ENCODE measurements around the gene INPP1. TPM values are rescaled to one million over a fixed set of nuclear protein-coding genes. Genes with fewer than 3 reads are reported as not detected.
"Not testable (repeated sequence)": the region's sequence is repeated elsewhere in the genome, so short reads cannot be mapped to it uniquely, and the experiment has no call there.

INPP1 gene
- total RNA-seq, 1 experiment from 2014 or later: 2.3 TPM

GRCh38 chr2:190343536-190344275 is at the start of gene INPP1 (continued):
- TF ChIP-seq ZBTB21 (CRISPR knock-in tag; IDR thresholded peaks at IDR 0.05; ENCODE audit: borderline replicate concordance) (no peak), ARID4B (CRISPR knock-in tag; IDR thresholded peaks at IDR 0.05; ENCODE audit: borderline replicate concordance) (peak; percentile 88), ZNF671 (CRISPR knock-in tag; IDR thresholded peaks at IDR 0.05) (no peak), GABPB1 (CRISPR knock-in tag; IDR thresholded peaks at IDR 0.05) (peak; percentile 76; the same call in 1 of the 2 replicates), ZMAT4 (CRISPR knock-in tag; IDR thresholded peaks at IDR 0.05) (no peak), ZSCAN18 (CRISPR knock-in tag; IDR thresholded peaks at IDR 0.05) (no peak), FOXJ3 (CRISPR knock-in tag; IDR thresholded peaks at IDR 0.05; ENCODE audit: borderline replicate concordance) (no peak), ZNF232 (CRISPR knock-in tag; IDR thresholded peaks at IDR 0.05) (peak; percentile 74), MYBL2 (CRISPR knock-in tag; IDR thresholded peaks at IDR 0.05) (no peak), MXD4 (CRISPR knock-in tag; IDR thresholded peaks at IDR 0.05; ENCODE audit: borderline replicate concordance) (no peak), ZBTB43 (CRISPR knock-in tag; IDR thresholded peaks at IDR 0.05) (peak; percentile 71), JUN (CRISPR knock-in tag; IDR thresholded peaks at IDR 0.05) (peak; percentile 87; the same call in 1 of the 2 replicates)

- CTCF ChIA-PET; POLR2A ChIA-PET; H3K4me3 Mint-ChIP-seq; ATAC-seq; H3K27me3 Mint-ChIP-seq (ENCODE audit: low read depth); H3K27ac Mint-ChIP-seq; DNase-seq (ENCODE audit: low spot score): not testable (repeated sequence)
- Mint-ChIP-seq H3K36me3 (peaks cover 62% of the 10 kb centered on the region), H3K9me3 (peaks cover 36% of the 10 kb centered on the region), H3K4me1 (peaks cover 14% of the 10 kb centered on the region)
Observed at GRCh38 chr2:190297880-190298279, 45.5 kb upstream of the INPP1 start.

- Mint-ChIP-seq H3K27ac (peak overlapping the region; percentile 83), H3K27me3 (ENCODE audit: low read depth) (no peaks in the 10 kb centered on the region), H3K4me1 (peaks cover 14% of the 10 kb centered on the region), H3K4me3 (no peak overlapping the region), H3K9me3 (peaks cover 36% of the 10 kb centered on the region), H3K36me3 (peaks cover 57% of the 10 kb centered on the region)
- DNase-seq (ENCODE audit: low spot score): no peak
- peak; percentile 47 for ATAC-seq
- ChIA-PET POLR2A (no interaction called here), CTCF (no interaction called here)
- TF ChIP-seq TEAD4 (CRISPR knock-in tag; IDR thresholded peaks at IDR 0.05) (no peak), ZMAT4 (CRISPR knock-in tag; IDR thresholded peaks at IDR 0.05) (no peak), ATF2 (CRISPR knock-in tag; IDR thresholded peaks at IDR 0.05; ENCODE audit: borderline replicate concordance, low read depth) (no peak), ZNF423 (CRISPR knock-in tag; IDR thresholded peaks at IDR 0.05) (no peak), RELA (CRISPR knock-in tag; IDR thresholded peaks at IDR 0.05; ENCODE audit: borderline replicate concordance) (no peak), ZNF396 (CRISPR knock-in tag; IDR thresholded peaks at IDR 0.05; ENCODE audit: borderline replicate concordance) (no peak), ZNF281 (CRISPR knock-in tag; IDR thresholded peaks at IDR 0.05) (no peak), FOXP1 (CRISPR knock-in tag; IDR thresholded peaks at IDR 0.05; ENCODE audit: borderline replicate concordance) (no peak)
Observed at GRCh38 chr2:190301032-190301431, 42.4 kb upstream of the INPP1 start.

All from WTC11 (cell line).